PC-3 (cell line): ENCODE data around the gene MIB2.

ENCODE experiments used
- CTCF ChIP-seq: fragments of 300-600 bp; sonication (generic); conservative IDR thresholded peaks from 2 replicates; pipeline ENCODE4 v1.5.1; 2017; ENCODE audit warnings: antibody characterized with exemption, low read depth, mild to moderate bottlenecking, low read length
- EZH2 ChIP-seq: fragments of 300-600 bp; sonication (generic); IDR thresholded peaks from one replicate; pipeline ENCODE4 v1.6.1; 2017; ENCODE audit warnings: antibody characterized with exemption, mild to moderate bottlenecking, low read length; ENCODE audit not compliant: unreplicated experiment
- EZH2phosphoT487 ChIP-seq: fragments of 300-600 bp; sonication (generic); IDR thresholded peaks from 2 replicates; pipeline ENCODE4 v1.6.1; 2018; ENCODE audit warnings: mild to moderate bottlenecking, antibody characterized with exemption, low read length, borderline replicate concordance

- TF ChIP-seq EZH2 (no peak), CTCF (no peak), EZH2phosphoT487 (no peak)
Measured at GRCh38 chr1:1614204-1614953, 921 bp upstream of the MIB2 start.
